GM19455 (cell line): Measurements from ENCODE around the gene ZC3H4.

ENCODE experiments used
- ATAC-seq: cut with Tn5 transposase; IDR thresholded peaks from one replicate; pipeline ENCODE4 v1.9.1; 2021; ENCODE audit not compliant: unreplicated experiment

ZC3H4 gene

GRCh38 chr19:47023448-47023794, 90.2 kb downstream of the ZC3H4 start:
- ATAC-seq, result no peak

GRCh38 chr19:47022541-47023447, 90.8 kb downstream of the ZC3H4 start:
- no peak for ATAC-seq

GRCh38 chr19:47022140-47022536, 91.4 kb downstream of the ZC3H4 start:
- no peak for ATAC-seq

GRCh38 chr19:47021536-47022139, 91.9 kb downstream of the ZC3H4 start:
- no peak for ATAC-seq

GRCh38 chr19:47020992-47021496, 92.5 kb downstream of the ZC3H4 start:
- ATAC-seq, result no peak

- ATAC-seq, result no peak
Observed at GRCh38 chr19:47020132-47020805, 93.3 kb downstream of the ZC3H4 start.

GRCh38 chr19:47019431-47020041, 94.0 kb downstream of the ZC3H4 start, which contains the start of gene NPAS1:
NPAS1 (plus strand) TSS chr19:47019837; CDS start chr19:47021048, 1,211 bp downstream.
- no peak for ATAC-seq

GRCh38 chr19:47018923-47019322, 94.7 kb downstream of the ZC3H4 start:
- ATAC-seq, result no peak
